ENCODE data around the gene GRN.
"Not testable (repeated sequence)": the region's sequence is repeated elsewhere in the genome, so short reads cannot be mapped to it uniquely, and the experiment has no call there.

GRN gene

GRCh38 chr17:44321246-44322120 lies 23.6 kb upstream of the GRN start:
- DNase-seq, result no peak

GRCh38 chr17:44322236-44322895 lies 22.7 kb upstream of the GRN start:
- DNase-seq, result no peak

- DNase-seq, result no peak
Measured at GRCh38 chr17:44323359-44324091, 21.6 kb upstream of the GRN start.

DNA sequence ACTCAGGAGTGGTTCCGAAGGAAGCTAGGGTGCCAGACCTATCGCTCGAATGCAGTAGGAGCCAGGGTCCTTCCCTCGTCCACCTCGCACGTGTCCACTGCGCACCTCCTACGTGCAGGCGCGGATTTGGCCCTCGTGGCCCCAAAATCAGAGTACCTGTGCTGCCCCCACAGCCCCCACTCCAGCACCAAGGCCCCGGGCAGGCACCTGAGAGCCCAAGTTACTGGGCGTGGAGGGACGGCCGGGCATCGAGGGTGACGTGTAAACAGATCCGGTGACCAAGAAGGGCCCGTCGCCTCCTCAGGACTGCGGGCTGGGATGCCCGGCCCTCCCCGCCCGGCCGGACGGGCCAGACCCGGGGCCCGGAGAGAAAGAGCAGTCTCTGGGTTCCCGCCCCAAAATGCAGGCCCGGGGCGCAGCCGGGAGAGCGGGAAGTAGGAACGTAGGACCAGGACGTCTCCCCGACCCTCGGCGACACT lies 21.0 kb upstream of the GRN start:
- DNase-seq, result no peak

- DNase-seq, result peak; percentile 68 to 87
Measured at GRCh38 chr17:44324571-44325275, 20.4 kb upstream of the GRN start, which contains the start of gene SLC25A39. TSS of gene SLC25A39 (minus strand) at chr17:44324823. CDS start at chr17:44323562, 1,261 bp downstream.

DNA sequence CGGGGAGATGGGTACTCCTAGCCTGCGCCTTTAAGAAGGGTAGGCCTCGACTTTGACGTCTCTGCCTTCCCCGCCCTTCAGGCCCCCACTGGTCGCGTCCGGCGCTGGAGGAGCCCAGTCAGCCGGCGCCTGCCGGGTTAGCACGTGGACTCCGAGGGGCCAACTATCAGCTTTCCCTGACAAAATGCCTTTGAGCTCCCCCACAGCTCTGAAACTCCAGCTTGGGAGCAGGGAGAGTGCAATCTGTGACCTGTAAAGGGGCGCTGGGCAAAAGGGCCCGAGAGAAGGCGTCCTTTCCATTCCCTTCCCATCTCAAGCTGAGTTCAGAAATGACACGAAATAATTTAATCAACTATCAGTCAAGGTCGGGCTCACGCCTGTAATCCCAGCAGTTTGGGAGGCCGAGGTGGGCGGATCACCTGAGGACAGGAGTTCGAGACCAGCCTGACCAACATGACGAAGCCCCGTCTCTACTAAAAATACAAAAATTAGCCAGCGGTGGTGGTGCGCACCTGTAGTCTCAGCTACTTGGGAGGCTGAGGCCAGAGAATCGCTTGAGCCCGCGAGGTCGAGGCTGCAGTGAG lies 18.1 kb upstream of the GRN start:
- DNase-seq, result peak; percentile 93 to 96

DNA sequence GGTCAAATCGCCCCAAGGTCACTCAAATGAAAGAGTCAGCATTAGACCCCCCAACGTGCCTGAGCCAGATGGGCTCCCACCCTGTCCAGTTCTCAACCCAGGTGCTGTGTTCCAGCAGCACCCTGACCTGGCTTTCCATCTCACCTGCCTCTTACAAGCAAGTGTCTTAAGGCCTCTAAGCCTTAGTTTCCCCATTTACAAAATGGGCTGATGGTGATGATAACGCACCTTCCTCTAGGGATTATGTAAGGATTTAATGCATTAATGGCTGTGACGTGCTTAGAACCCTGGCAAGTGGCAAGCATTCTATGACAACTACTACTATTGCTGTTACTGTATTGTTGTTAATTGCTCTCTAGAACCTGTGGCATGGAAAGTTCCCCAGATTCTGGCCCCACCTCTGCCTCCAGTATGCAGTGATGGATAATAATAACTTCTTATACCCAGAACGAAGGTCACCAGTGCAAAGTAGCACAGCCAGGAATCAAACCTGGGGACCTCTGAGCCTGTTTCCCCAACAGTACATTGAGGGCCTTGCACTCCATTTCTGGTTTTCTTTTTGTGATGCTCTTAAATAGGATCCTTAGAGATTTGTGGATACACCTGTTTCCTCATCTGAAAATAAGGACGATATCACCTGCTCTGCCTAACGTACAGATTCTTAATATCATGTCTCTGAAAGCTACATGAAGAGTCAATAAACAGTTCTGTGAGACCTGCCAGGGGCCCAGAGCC lies 17.2 kb upstream of the GRN start:
- no peak for DNase-seq

GRCh38 chr17:44329516-44329915 lies 15.6 kb upstream of the GRN start:
- not testable (repeated sequence) for DNase-seq

DNA sequence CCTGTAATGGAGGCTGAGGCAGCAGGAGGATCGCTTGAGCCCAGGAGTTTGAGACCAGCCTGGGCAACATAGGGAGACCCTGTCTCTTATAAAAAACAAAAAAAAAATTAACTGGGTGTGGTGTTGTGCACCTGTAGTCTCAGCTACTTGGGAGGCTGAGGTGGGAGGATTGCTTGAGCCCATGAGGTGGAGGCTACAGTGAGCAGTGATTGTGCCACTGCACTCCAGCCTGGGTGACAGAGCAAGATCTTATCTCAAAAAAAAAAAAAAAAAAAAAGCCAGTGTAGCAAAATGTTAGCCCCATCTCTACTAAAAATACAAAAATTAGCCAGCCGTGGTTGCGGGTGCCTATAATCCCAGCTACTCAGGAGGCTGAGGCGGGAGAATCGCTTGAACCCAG lies 14.8 kb upstream of the GRN start:
- not testable (repeated sequence) for DNase-seq

DNA sequence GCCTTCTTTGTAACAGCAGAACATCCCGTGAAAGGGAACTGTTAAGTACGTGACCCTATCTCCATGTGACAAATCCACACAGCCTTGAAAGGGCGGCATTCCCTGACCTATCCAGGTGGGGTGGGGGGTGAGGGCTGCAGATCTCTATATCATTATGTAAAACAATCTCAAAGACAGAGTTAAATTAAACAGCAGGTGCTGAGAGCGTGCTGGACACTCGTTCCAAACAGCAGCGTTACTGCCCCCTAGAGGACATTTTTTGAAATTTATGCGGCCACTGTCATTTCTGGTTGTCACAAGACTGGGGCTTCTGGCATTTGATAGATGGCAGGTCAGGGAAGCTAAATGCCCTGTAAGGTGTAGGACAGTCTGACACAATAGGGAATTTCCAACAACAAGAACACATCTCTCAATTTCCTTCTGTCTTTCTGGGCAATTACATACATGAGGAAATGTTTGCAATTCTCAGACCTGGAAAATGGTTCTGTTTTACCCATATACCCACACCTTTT lies 13.8 kb upstream of the GRN start:
- DNase-seq, result peak in 1 of 2 experiments; percentile 66

DNA sequence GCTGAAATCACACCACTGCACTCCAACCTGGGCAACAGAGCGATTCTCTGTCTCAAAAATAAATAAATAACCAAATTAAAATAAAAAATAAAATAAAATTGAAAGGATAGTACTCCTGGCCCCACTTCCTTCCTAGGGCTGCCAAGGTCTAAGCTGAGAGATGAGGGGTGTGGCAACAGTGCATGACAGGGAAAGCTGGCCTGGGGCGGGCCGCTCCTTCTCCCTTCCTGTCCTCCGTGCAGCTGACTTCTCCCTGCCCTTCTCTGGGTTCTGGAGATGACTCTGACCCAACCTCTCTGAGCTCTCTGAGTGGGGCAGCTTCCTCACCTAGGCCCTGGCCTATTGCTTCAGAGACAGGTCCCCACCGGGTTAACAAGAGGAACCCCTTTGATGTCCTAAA lies 11.7 kb upstream of the GRN start:
- DNase-seq, result no peak

DNA sequence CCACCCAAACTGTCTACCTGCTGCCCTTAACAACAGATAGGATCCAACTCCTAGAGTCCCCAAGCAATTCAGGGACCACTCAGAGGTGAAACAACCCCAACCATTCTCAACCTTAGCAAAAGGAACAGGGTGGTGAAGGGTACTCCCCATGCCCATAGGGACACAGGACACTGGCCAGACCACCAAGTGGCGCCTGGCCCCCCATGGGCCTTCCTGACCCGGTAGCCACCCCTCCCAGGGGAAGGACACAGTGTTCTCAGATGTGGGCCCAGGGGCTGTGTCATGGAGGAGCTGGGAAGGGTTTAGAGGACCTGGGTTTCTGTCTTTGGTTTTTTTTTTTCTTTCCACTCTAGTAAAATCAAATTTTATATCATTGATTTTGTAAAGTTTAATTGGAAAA lies 10.8 kb upstream of the GRN start:
- DNase-seq, result no peak

GRCh38 chr17:44334727-44335126 lies 10.4 kb upstream of the GRN start:
- no peak for DNase-seq

DNA sequence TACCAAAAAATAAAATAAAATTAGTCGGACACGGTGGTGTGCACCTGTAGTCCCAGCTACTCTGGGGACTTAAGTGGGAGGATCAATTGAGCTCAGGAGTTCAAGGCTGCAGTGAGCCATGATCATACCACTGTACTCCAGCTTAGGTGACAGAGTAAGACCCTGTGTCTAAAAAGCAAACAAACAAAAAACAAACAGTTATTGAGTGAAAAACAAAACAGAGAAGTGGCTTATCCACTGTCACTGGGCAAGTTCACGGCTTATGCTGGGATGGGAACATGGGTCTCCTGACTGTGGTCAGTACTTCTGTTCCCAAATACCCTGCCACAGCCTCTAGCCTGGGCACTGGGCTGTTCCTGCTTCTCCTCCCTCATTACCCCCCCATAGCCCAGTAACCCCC lies 9.5 kb upstream of the GRN start:
- no peak for DNase-seq

DNA sequence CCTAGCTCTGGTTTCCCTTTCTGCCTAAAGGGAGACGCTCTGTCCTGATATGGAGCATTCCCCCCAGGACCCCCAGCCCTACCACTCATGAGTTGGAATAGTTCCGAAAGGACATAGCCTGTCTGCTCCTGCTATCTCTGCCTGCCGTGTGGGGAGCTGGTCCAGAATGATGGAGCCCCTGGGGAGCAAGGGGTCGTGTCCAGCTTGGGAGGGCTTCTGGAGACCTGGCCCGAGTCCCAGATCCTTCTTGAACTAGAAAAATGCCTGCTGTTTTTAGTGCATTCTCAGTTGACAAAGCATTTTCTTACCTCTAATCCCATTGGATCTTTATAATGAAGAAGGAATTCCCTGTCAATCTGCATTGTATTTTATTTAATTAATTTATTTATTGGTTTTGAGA lies 9.1 kb upstream of the GRN start:
- DNase-seq, result no peak

DNA sequence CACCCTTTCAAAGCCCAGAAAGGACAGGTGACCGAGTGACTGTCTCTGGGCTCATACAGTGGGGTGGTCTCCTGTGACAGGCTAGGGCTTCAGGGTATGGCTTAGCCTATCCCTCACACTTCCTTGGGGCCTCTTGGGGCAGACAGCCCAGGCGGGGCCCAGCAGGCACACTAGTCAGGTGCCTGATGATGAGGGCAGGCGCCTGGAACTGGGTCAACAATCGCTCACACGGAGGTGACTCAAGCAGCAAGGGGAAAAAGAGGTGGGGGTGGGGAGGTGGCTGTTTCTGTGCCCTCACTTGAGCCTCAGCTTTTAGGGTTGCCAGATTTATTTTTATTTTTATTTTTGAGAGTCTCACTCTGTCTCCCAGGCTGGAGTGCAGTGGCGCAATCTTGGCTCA lies 6.4 kb upstream of the GRN start:
- no peak for DNase-seq

DNA sequence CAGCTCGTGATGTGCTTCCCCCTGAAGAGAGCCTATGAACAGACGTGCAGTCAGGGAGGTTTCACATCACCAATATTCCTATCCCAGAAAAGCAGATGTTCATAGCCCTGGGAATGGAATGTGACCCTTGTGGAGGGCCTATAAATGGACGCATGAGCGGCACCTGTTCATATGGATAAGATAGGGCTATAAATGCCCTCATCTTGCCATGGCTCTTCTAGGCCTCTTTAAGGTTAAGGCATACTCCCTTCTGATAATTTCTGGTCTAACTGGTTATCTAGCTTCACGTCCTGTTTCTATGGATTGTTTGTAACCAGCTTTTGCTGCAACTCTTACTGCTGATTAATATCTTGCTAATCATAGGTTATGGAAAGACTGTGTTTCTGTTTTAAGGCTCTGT lies 4.5 kb upstream of the GRN start:
- not testable (repeated sequence) for DNase-seq

- no peak for DNase-seq
Measured at GRCh38 chr17:44343510-44344209, 1.4 kb upstream of the GRN start.

GRCh38 chr17:44345454-44346026 lies 438 bp downstream of the GRN start:
- peak; percentile 49 to 70 for DNase-seq
